Mesothelial cell of epicardium (in vitro differentiated cells): ENCODE results near the gene RHOU. TPM values are rescaled to one million over a fixed set of nuclear protein-coding genes. Genes with fewer than 3 reads are reported as not detected.

Source experiments
- DNase-seq, 2 experiments: peaks; one replicate each; pipeline ENCODE4 v3.0.0; 2021; ENCODE audit warnings: low spot score in 2 of 2; ENCODE audit not compliant: unreplicated experiment in 2 of 2
- H3K27ac Mint-ChIP-seq: 2 replicates; pipeline ENCODE4 v1.8.0; 2021; ENCODE audit warnings: mixed read lengths
- H3K27me3 Mint-ChIP-seq: 2 replicates; pipeline ENCODE4 v1.8.0; 2021; ENCODE audit warnings: low read depth, mixed read lengths
- H3K36me3 Mint-ChIP-seq: 2 replicates; pipeline ENCODE4 v1.8.0; 2021; ENCODE audit warnings: mixed read lengths
- H3K4me1 Mint-ChIP-seq: 2 replicates; pipeline ENCODE4 v1.8.0; 2021; ENCODE audit warnings: mixed read lengths
- H3K4me3 Mint-ChIP-seq: 2 replicates; pipeline ENCODE4 v1.8.0; 2021; ENCODE audit warnings: mild to moderate bottlenecking, moderate library complexity, mixed read lengths
- H3K9me3 Mint-ChIP-seq: 2 replicates; pipeline ENCODE4 v1.8.0; 2021; ENCODE audit warnings: mixed read lengths
- CTCF ChIP-seq: fragments of 200-600 bp; sonication (generic); IDR thresholded peaks from one replicate; pipeline ENCODE4 v1.5.0; 2021; ENCODE audit warnings: antibody characterized with exemption; ENCODE audit not compliant: unreplicated experiment
- total RNA-seq: library from RNA; stranded (reverse); gene quantifications from 3 replicates; pipeline ENCODE4 v1.2.1, GENCODE V29; 2021

The RHOU gene
- total RNA-seq, 1 donor from 2014 or later, result 39.8 TPM

- no peaks in the 10 kb centered on the region for H3K36me3 Mint-ChIP-seq
- no peak overlapping the region for H3K27ac Mint-ChIP-seq
- H3K9me3 Mint-ChIP-seq, result no peaks in the 10 kb centered on the region
- DNase-seq, result no peak
- no peaks in the 10 kb centered on the region for H3K27me3 Mint-ChIP-seq
- no peak overlapping the region for H3K4me3 Mint-ChIP-seq
- peaks cover 21% of the 10 kb centered on the region for H3K4me1 Mint-ChIP-seq
- TF ChIP-seq CTCF, result no peak
Measured at GRCh38 chr1:228732426-228732825, 2.9 kb upstream of the RHOU start.

DNA sequence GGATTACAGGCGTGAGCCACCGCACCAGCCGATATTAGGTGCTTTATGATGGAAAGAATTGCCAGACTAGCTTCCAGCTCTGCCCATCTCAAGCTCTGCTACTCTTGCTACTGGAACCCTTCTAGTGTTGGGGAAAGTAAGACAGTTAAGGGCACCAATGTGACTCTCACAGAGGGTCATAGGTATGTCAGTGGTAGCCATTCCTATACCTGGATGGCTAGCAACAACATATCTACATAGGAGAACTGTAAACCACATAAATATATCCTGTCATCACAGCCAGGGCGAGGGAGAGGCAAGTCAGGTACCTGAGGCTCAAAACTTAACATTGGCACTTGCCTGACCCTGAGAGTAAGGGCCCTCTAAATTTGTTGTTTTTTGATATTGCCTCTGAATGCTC, 1.7 kb upstream of the RHOU start:
- no peak for DNase-seq
- H3K4me3 Mint-ChIP-seq, result no peak overlapping the region
- no peak for TF ChIP-seq CTCF
- no peaks in the 10 kb centered on the region for H3K27me3 Mint-ChIP-seq
- H3K9me3 Mint-ChIP-seq, result no peaks in the 10 kb centered on the region
- H3K27ac Mint-ChIP-seq, result no peak overlapping the region
- H3K36me3 Mint-ChIP-seq, result peaks cover 7% of the 10 kb centered on the region
- H3K4me1 Mint-ChIP-seq, result peaks cover 25% of the 10 kb centered on the region

DNA sequence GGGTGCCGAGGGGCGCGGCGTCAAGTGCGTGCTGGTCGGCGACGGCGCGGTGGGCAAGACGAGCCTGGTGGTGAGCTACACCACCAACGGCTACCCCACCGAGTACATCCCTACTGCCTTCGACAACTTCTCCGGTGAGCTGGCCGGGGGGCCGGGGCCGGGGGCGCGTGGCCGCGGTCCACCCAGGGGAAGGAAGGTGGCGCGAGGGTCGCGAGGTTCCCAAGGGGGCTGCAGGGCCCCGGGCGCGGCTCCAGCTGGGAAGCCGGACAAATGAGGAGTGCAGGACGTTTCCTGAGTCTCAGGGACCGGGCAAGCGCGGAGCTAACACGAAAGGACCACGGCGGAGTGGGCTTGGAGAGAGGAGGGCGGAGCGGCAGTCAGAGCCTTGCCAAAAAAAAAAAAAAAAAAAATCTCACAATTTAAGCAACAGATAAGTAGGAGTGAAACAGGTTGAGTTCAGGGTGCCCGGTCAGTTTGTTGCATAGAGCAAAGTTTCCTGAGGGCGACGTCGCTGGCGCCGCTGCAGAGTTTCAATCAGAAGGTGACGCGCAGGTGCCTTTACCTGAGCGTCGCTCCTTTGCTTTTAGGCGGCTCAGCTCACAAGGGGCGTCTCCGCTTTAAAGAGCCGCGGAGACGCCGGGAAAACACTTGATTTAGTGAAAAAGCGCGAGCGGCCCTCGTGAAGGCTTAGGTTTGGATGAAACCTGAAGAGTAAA, 750 bp downstream of the RHOU start:
- Mint-ChIP-seq H3K4me3 (peak overlapping the region; percentile 91), H3K4me1 (peaks cover 47% of the 10 kb centered on the region), H3K27ac (peak overlapping the region; percentile 94), H3K36me3 (peaks cover 11% of the 10 kb centered on the region), H3K27me3 (no peaks in the 10 kb centered on the region), H3K9me3 (no peaks in the 10 kb centered on the region)
- TF ChIP-seq CTCF, result no peak
- peak; percentile 24 to 65 for DNase-seq

GRCh38 chr1:228736844-228737445, 1.7 kb downstream of the RHOU start:
- DNase-seq, result no peak
- no peaks in the 10 kb centered on the region for H3K9me3 Mint-ChIP-seq
- H3K27me3 Mint-ChIP-seq, result no peaks in the 10 kb centered on the region
- H3K27ac Mint-ChIP-seq, result peak overlapping the region; percentile 94
- H3K36me3 Mint-ChIP-seq, result peaks cover 14% of the 10 kb centered on the region
- peak overlapping the region; percentile 91 for H3K4me3 Mint-ChIP-seq
- peaks cover 54% of the 10 kb centered on the region for H3K4me1 Mint-ChIP-seq
- TF ChIP-seq CTCF, result no peak

GRCh38 chr1:228737601-228738041, 2.3 kb downstream of the RHOU start:
- DNase-seq, result no peak

More at GRCh38 chr1:228737601-228738041, 2.3 kb downstream of the RHOU start:
- Mint-ChIP-seq H3K4me1 (peaks cover 54% of the 10 kb centered on the region), H3K9me3 (no peaks in the 10 kb centered on the region), H3K27ac (peak overlapping the region; percentile 86), H3K4me3 (peak overlapping the region; percentile 91), H3K27me3 (no peaks in the 10 kb centered on the region), H3K36me3 (peaks cover 20% of the 10 kb centered on the region)
- no peak for TF ChIP-seq CTCF
